Ascending aorta (tissue), 2 donors: Measurements from ENCODE around the gene NECTIN1. TPM values are rescaled to one million over a fixed set of nuclear protein-coding genes. Genes with fewer than 3 reads are reported as not detected.
A peak's percentile ranks its signal among the peaks of the same experiment; 100 is the strongest.

Experiments used
- DNase-seq, 2 donors: peaks; one replicate each; pipeline ENCODE4 v3.0.0-alpha.2; 2019; ENCODE audit warnings: low spot score in 2 of 2
- H3K27ac ChIP-seq, 2 donors: fragments of 200-600 bp; sonication (generic); one replicate each; pipeline ENCODE4 v1.5.1; 2016 to 2017; ENCODE audit warnings: mild to moderate bottlenecking in 1 of 2
- H3K27me3 ChIP-seq: fragments of 200-600 bp; sonication (generic); one replicate; pipeline ENCODE4 v1.5.1; 2017
- H3K36me3 ChIP-seq, 2 donors: fragments of 200-600 bp; sonication (generic); one replicate each; pipeline ENCODE4 v1.5.1; 2016
- H3K4me1 ChIP-seq, 2 donors: fragments of 200-600 bp; sonication (generic); one replicate each; pipeline ENCODE4 v1.5.1; 2016 to 2017; ENCODE audit warnings: mild to moderate bottlenecking in 1 of 2
- H3K4me3 ChIP-seq, 2 donors: fragments of 200-600 bp; sonication (generic); one replicate each; pipeline ENCODE4 v1.5.1; 2016 to 2017; ENCODE audit warnings: mild to moderate bottlenecking in 1 of 2
- H3K9me3 ChIP-seq, 2 donors: fragments of 200-600 bp; sonication (generic); one replicate each; pipeline ENCODE4 v1.5.1; 2016
- CTCF ChIP-seq, 3 experiments: fragments of 200-600 bp in 2 of 3; fragments of 450-650 bp in 1 of 3; sonication (generic) in 2 of 3; IDR thresholded peaks; one replicate each; pipeline ENCODE4 v1.5.1; 2016 to 2019; ENCODE audit warnings: antibody characterized with exemption in 3 of 3, mild to moderate bottlenecking in 1 of 3, moderate library complexity in 1 of 3
- intact Hi-C: fragments of 100-400 bp; cut with DNase I; formaldehyde crosslinking; loops from one replicate; pipeline ENCODE4 v1.15.1; 2023
- total RNA-seq: library from RNA; depleted of rRNA; stranded (reverse); fragments of >200 nt; gene quantifications from one replicate; pipeline ENCODE4 v1.1.0, GENCODE V29; 2016

NECTIN1 gene
- total RNA-seq, 1 donor from 2014 or later = 1.6 TPM

GRCh38 chr11:119728211-119728626 is 781 bp downstream of the NECTIN1 start:
- Histone ChIP-seq H3K4me1 (peaks cover 7 to 18% of the 10 kb centered on the region in 2 donors), H3K27ac (peak overlapping the region; percentile 83 to 89), H3K36me3 (no peaks in the 10 kb centered on the region), H3K27me3 (no peaks in the 10 kb centered on the region), H3K9me3 (no peaks in the 10 kb centered on the region), H3K4me3 (peak overlapping the region; percentile 59 to 94)
- DNase-seq = no peak
- TF ChIP-seq CTCF (IDR thresholded peaks at IDR 0.05) = no peak
- intact Hi-C loops = loop anchor here (2.0 to 10.0 kb wide), 6 partner anchors 61 to 574 kb away; partner anchors contain the start of gene USP2

- no peak for DNase-seq
- Histone ChIP-seq H3K27ac (peak overlapping the region in 1 of 2 donors; percentile 89), H3K4me1 (peaks cover 7 to 18% of the 10 kb centered on the region in 2 donors), H3K36me3 (no peaks in the 10 kb centered on the region), H3K4me3 (peak overlapping the region; percentile 59 to 94), H3K27me3 (no peaks in the 10 kb centered on the region), H3K9me3 (no peaks in the 10 kb centered on the region)
- intact Hi-C loops = loop anchor here (2.0 to 10.0 kb wide), 6 partner anchors 61 to 575 kb away; partner anchors contain the start of gene USP2
- TF ChIP-seq CTCF (IDR thresholded peaks at IDR 0.05) = peak in 2 of 3 experiments; percentile 25 to 47
These were observed 1.4 kb downstream of the NECTIN1 start for GRCh38 chr11:119727523-119728151.

DNA sequence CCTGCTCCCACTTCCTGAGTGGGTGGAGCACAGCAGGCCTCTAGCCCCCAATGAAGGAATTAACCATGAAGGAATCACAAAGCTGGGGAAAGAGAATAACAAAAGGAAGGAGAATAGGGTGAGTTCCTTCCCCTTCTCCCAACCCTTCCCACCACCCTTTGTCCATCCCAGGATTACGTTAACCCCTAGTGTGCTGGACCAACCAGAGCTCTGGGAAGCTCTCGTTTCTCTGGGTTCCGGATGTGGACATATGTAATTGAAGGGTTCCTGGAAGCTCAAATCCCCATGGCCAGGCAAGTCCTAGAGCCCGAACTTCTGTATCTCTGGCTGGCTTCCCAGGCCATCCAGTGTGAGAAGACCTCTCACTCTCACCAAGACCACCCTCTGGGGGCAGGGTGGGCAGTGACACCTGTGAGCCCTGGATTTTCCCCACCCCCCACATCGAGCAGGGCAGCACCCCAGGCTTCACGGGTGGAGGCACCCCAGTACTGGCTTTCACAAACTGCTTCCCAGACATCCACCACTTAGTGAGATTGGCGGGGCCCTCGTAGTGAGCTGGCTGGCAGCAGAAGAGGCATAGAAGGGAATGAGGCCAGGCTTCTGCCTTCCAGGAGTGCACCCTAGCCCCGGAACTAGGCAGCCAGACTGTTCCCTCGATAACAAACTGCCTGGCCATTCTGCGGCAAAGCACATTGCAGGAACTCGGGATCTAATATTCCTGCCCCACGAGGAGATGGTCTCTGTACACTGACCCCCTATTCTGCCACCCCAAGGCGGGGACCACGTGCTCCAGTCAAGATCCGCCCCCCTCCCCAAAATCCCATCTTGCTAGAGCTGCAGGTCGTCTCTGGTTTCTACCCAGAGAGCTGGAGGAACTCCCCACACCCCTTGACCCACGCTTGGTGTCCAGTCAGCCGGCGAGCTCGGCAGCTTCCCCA is 2.1 kb downstream of the NECTIN1 start:
- TF ChIP-seq CTCF (IDR thresholded peaks at IDR 0.05) = no peak
- H3K27ac ChIP-seq = no peak overlapping the region
- no peaks in the 10 kb centered on the region for H3K36me3 ChIP-seq
- peak overlapping the region; percentile 59 to 94 for H3K4me3 ChIP-seq
- no peak for DNase-seq
- H3K27me3 ChIP-seq = no peaks in the 10 kb centered on the region
- intact Hi-C loops = loop anchor here (5.0 to 10.0 kb wide), 5 partner anchors 245 to 575 kb away; partner anchors contain the start of gene USP2
- no peaks in the 10 kb centered on the region for H3K9me3 ChIP-seq
- H3K4me1 ChIP-seq = peaks cover 7 to 18% of the 10 kb centered on the region in 2 donors

DNA sequence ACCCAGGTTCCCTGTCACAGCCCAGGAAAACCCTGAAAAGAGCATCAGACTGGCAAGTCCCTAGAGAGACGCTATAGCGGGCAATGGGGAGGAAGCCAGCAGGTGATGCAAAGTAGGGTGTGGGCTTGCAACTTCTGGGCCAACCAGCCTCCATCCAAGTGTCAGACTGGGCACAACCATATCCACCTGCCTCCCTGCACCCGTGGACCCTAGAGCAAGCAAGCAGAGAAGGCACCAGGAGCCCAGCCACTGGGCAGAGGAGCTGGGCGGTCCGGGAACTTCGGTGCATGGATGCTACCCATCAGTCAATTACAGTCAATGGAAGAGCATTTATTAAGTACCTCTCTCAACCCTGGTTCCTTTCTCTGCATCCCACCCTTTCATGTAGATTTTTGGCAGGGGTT is 2.8 kb downstream of the NECTIN1 start:
- H3K4me3 ChIP-seq = no peak overlapping the region
- no peak for DNase-seq
- no peak for TF ChIP-seq CTCF (IDR thresholded peaks at IDR 0.05)
- peaks cover 7 to 18% of the 10 kb centered on the region in 2 donors for H3K4me1 ChIP-seq
- H3K9me3 ChIP-seq = no peaks in the 10 kb centered on the region
- intact Hi-C loops = loop anchor here (5.0 to 10.0 kb wide), 5 partner anchors 244 to 576 kb away; partner anchors contain the start of gene USP2
- no peak overlapping the region for H3K27ac ChIP-seq
- H3K36me3 ChIP-seq = no peaks in the 10 kb centered on the region
- no peaks in the 10 kb centered on the region for H3K27me3 ChIP-seq

GRCh38 chr11:119724956-119725355 is 4.0 kb downstream of the NECTIN1 start:
- intact Hi-C loops = loop anchor here (5.0 to 10.0 kb wide), 5 partner anchors 243 to 577 kb away; partner anchors contain the start of gene USP2
- H3K36me3 ChIP-seq = no peaks in the 10 kb centered on the region

More at GRCh38 chr11:119724956-119725355, 4.0 kb downstream of the NECTIN1 start:
- H3K9me3 ChIP-seq = no peaks in the 10 kb centered on the region
- H3K4me1 ChIP-seq = peaks cover 7 to 13% of the 10 kb centered on the region in 2 donors
- DNase-seq = no peak
- TF ChIP-seq CTCF (IDR thresholded peaks at IDR 0.05) = no peak
- H3K27ac ChIP-seq = no peak overlapping the region
- no peaks in the 10 kb centered on the region for H3K27me3 ChIP-seq
- H3K4me3 ChIP-seq = no peak overlapping the region
